ENCODE data around the gene UBE2J2.
"Not testable (repeated sequence)": the region's sequence is repeated elsewhere in the genome, so short reads cannot be mapped to it uniquely, and the experiment has no call there.

UBE2J2 gene

GRCh38 chr1:1273512-1274298, at the start of gene UBE2J2:
TSS of gene UBE2J2 (minus strand) at chr1:1273854. CDS start at chr1:1267992, 5,862 bp downstream.
- Mint-ChIP-seq H3K27me3 (no peaks in the 10 kb centered on the region), H3K9me3 (no peaks in the 10 kb centered on the region), H3K36me3 (no peaks in the 10 kb centered on the region), H3K27ac (peak within 1 kb of the TSS; percentile 63), H3K4me1 (peaks cover 25% of the 10 kb centered on the region), H3K4me3 (peak within 1 kb of the TSS; percentile 84)
- DNase-seq (ENCODE audit: low spot score in 2 of 2) (peak; percentile 81 to 85), ATAC-seq (ENCODE audit: low read depth) (peak; percentile 98)

GRCh38 chr1:1322952-1323351, 49.3 kb upstream of the UBE2J2 start:
- Mint-ChIP-seq H3K4me3 (peak overlapping the region; percentile 88), H3K4me1 (peaks cover 12% of the 10 kb centered on the region), H3K36me3 (peaks cover 4% of the 10 kb centered on the region), H3K9me3 (no peaks in the 10 kb centered on the region), H3K27me3 (no peaks in the 10 kb centered on the region), H3K27ac (peak overlapping the region; percentile 55)
- no peak for ATAC-seq (ENCODE audit: low read depth)
- DNase-seq (ENCODE audit: low spot score in 2 of 2) = no peak

DNA sequence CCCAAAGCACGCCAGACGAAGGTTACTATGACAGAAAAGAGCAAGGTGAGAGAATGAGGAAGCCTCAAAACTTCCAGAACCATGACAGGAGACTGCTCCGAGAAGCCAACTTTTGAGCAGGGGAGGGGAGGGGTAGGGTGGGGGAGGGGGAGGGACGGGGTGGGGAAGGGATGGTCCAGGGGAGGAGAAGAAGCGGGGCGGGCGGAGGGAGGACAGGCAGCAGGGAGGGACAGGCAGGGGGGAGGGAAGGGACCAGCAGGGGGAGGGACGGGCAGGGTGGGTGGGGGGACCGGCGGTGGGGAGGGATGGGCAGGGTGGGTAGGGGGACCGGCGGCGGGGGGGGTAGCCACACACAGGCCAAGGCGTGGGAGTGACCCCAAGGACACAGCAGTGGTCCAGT, 48.8 kb upstream of the UBE2J2 start:
- no peaks in the 10 kb centered on the region for H3K9me3 Mint-ChIP-seq
- H3K4me1 Mint-ChIP-seq = peaks cover 12% of the 10 kb centered on the region
- H3K27me3 Mint-ChIP-seq = no peaks in the 10 kb centered on the region
- ATAC-seq (ENCODE audit: low read depth) = no peak
- DNase-seq (ENCODE audit: low spot score in 2 of 2) = no peak
- H3K27ac Mint-ChIP-seq = peak overlapping the region; percentile 55
- H3K4me3 Mint-ChIP-seq = peak overlapping the region; percentile 83
- H3K36me3 Mint-ChIP-seq = peaks cover 5% of the 10 kb centered on the region

GRCh38 chr1:1321477-1321876, 47.8 kb upstream of the UBE2J2 start:
- Mint-ChIP-seq H3K9me3 (no peaks in the 10 kb centered on the region), H3K4me1 (peaks cover 12% of the 10 kb centered on the region), H3K27me3 (no peaks in the 10 kb centered on the region), H3K36me3 (peaks cover 7% of the 10 kb centered on the region), H3K4me3 (no peak overlapping the region), H3K27ac (no peak overlapping the region)
- DNase-seq (ENCODE audit: low spot score in 2 of 2) (no peak), ATAC-seq (ENCODE audit: low read depth) (no peak)

DNA sequence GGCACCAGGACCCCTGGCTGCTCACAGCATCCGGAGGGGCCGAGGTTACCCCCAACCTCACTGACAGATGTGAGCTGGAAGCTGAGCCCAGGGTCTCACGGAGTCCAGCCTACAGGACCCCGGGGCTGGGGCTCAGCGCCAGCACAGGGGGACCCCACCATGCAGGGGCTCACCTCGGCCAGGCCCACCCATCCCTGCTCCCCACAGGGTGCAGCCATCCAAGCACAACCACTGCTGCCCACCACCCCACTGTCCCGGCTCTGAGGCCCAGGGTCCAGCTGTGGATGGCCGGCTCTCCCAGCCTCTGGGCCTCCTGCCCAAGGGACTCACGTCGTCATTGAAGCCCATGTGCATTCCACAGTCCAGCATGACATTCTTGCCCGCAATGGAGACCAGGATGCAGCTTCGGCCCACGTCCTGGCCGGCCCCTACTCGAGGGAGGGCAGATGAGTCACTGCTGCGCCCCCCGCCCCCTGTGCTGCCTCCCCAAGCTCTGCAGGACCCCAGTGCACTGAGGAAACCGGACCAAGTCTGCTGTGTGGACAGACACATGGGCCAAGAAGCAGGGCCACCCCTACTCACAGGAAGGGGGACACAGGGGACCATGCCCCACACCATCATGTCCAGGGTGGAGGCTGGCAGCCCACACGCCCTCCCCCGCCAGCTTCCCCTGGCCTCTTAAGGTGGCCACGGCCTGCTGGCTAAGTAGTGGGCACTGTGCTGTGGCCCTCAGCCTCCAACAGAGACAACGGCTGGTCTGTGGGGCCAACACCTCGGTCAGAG, 47.2 kb upstream of the UBE2J2 start:
- no peak overlapping the region for H3K27ac Mint-ChIP-seq

GRCh38 chr1:1319646-1319941, 45.9 kb upstream of the UBE2J2 start:
- no peak for ATAC-seq (ENCODE audit: low read depth)
- DNase-seq (ENCODE audit: low spot score in 2 of 2) = no peak
- no peak overlapping the region for H3K27ac Mint-ChIP-seq
- H3K4me1 Mint-ChIP-seq = peaks cover 10% of the 10 kb centered on the region
- peaks cover 10% of the 10 kb centered on the region for H3K36me3 Mint-ChIP-seq
- H3K4me3 Mint-ChIP-seq = no peak overlapping the region
- no peaks in the 10 kb centered on the region for H3K27me3 Mint-ChIP-seq
- H3K9me3 Mint-ChIP-seq = no peaks in the 10 kb centered on the region

More for the DNA sequence above, 47.2 kb upstream of the UBE2J2 start:
- peaks cover 7% of the 10 kb centered on the region for H3K36me3 Mint-ChIP-seq
- no peaks in the 10 kb centered on the region for H3K9me3 Mint-ChIP-seq
- no peaks in the 10 kb centered on the region for H3K27me3 Mint-ChIP-seq
- ATAC-seq (ENCODE audit: low read depth) (no peak), DNase-seq (ENCODE audit: low spot score in 2 of 2) (no peak)
- H3K4me3 Mint-ChIP-seq = no peak overlapping the region
- H3K4me1 Mint-ChIP-seq = peaks cover 10% of the 10 kb centered on the region

- H3K9me3 Mint-ChIP-seq = no peaks in the 10 kb centered on the region
- DNase-seq (ENCODE audit: low spot score in 2 of 2) (no peak), ATAC-seq (ENCODE audit: low read depth) (no peak)
- H3K4me1 Mint-ChIP-seq = peaks cover 10% of the 10 kb centered on the region
- peaks cover 10% of the 10 kb centered on the region for H3K36me3 Mint-ChIP-seq
- no peak overlapping the region for H3K4me3 Mint-ChIP-seq
- H3K27me3 Mint-ChIP-seq = no peaks in the 10 kb centered on the region
- no peak overlapping the region for H3K27ac Mint-ChIP-seq
Observed at GRCh38 chr1:1318777-1319645, 45.4 kb upstream of the UBE2J2 start.

DNA sequence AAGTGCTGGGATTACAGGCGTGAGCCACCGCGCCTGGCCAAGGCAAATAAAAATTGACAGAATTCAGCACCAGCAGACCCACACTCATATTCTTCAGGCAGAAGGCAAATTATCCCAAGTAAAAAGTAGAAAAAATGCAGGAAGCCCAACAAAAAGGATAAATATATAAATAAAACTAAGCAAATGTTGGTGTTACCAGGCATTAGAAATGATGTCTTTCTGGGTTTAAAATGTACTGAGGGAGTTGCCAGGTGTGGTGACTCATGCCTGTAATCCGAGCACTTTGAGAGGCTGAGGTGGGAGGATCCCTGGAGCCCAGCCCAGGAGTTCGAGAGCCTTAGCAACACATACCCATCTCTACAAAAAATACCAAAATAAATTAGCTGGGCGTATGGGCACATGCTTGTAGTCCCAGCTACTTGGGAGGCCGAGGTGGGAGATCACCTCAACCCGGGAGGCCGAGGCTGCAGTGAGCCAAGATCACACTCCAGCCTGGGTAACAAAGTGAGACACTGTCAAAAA, 44.5 kb upstream of the UBE2J2 start:
- Mint-ChIP-seq H3K36me3 (peaks cover 12% of the 10 kb centered on the region), H3K9me3 (no peaks in the 10 kb centered on the region), H3K4me3 (no peak overlapping the region), H3K27ac (no peak overlapping the region), H3K4me1 (peaks cover 5% of the 10 kb centered on the region), H3K27me3 (no peaks in the 10 kb centered on the region)
- no peak for DNase-seq (ENCODE audit: low spot score in 2 of 2)
- ATAC-seq (ENCODE audit: low read depth) = no peak

GRCh38 chr1:1317420-1317819, 43.8 kb upstream of the UBE2J2 start:
- H3K36me3 Mint-ChIP-seq = peaks cover 12% of the 10 kb centered on the region
- H3K4me3 Mint-ChIP-seq = no peak overlapping the region

DNA sequence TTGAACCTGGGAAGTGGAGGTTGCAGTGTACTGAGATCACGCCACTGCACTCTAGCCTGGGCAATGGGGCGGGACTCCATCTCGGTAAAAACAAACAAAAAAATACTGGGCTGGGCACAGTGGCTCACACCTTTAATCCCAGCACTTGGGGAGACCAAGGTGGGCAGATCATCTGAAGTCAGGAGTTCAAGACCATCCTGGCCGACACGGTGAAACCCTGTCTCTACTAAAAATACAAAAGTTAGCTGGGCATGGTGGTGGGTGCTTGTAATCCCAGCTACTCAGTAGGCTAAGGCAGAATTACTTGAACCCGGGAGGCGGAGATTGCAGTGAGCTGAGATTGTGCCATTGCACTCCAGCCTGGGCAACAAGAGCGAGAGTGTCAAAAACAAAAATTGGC, 42.5 kb upstream of the UBE2J2 start:
- not testable (repeated sequence) for H3K4me3 Mint-ChIP-seq; ATAC-seq (ENCODE audit: low read depth); H3K27me3 Mint-ChIP-seq; H3K9me3 Mint-ChIP-seq; DNase-seq (ENCODE audit: low spot score in 2 of 2); H3K27ac Mint-ChIP-seq; H3K4me1 Mint-ChIP-seq; H3K36me3 Mint-ChIP-seq

More at GRCh38 chr1:1317420-1317819, 43.8 kb upstream of the UBE2J2 start:
- Mint-ChIP-seq H3K4me1 (peaks cover 4% of the 10 kb centered on the region), H3K27me3 (no peaks in the 10 kb centered on the region), H3K27ac (no peak overlapping the region), H3K9me3 (no peaks in the 10 kb centered on the region)
- ATAC-seq (ENCODE audit: low read depth) (no peak), DNase-seq (ENCODE audit: low spot score in 2 of 2) (no peak)

DNA sequence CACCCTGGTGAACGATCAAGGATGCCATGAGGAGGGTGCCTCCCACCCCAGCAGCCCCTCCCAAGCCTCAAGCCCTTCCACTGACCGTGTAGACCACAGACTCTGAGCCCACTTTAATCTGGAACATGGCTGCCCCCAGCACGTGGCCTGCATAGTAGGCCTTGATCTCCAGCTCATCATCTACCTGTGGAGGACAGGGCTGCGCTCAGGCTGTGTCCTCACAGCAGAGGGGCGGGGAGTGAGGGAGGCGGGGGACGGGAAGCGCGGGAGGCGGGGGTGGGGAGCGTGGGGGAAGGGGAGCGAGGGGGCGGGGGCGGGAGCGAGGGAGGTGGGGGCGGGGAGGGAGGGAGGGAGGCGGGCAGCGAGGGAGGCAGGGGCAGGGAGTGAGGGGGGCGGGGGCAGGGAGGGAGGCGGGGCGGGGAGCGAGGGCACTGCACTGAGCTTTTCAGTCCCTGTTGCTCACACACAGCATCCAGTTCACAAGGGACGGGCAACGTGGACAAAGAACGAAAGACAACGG, 41.8 kb upstream of the UBE2J2 start:
- ATAC-seq (ENCODE audit: low read depth) (no peak), DNase-seq (ENCODE audit: low spot score in 2 of 2) (no peak)
- Mint-ChIP-seq H3K27me3 (no peaks in the 10 kb centered on the region), H3K4me3 (no peak overlapping the region), H3K27ac (no peak overlapping the region), H3K36me3 (peaks cover 9% of the 10 kb centered on the region), H3K9me3 (no peaks in the 10 kb centered on the region), H3K4me1 (no peaks in the 10 kb centered on the region)

DNA sequence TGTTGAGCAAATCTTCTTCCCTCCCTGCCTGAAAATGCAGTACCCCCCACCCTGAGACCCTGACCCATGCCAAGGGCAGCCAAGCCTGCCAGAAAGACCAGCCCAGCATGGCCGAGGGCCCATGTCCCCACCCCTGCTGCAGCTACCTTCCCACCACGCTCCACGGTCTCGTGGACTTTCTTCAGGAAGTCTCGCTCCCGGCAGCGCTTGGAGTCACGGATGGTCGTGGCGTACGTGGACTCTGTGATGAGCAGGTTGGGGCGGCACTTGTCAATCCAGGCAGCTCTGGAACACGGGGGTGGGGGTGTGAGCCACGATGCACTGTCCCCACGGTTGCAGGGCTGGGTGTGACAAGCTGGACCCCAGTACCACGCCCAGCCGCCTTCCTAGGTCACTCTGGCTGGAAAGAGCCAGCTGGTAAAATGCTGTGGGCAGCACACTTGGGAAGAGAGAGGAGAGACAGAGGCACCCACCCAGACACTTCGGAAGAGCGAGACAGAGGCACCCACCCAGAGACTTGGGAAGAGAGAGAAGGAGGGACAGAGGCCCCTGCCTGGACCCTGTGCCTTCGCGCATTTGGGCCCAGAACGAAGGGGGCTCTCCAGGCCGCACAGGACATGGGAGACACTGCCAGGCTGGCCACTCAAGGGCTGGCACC, 41.2 kb upstream of the UBE2J2 start:
- H3K9me3 Mint-ChIP-seq = no peaks in the 10 kb centered on the region
- peaks cover 9% of the 10 kb centered on the region for H3K36me3 Mint-ChIP-seq
- H3K27ac Mint-ChIP-seq = no peak overlapping the region
- DNase-seq (ENCODE audit: low spot score in 2 of 2) (no peak), ATAC-seq (ENCODE audit: low read depth) (no peak)
- no peaks in the 10 kb centered on the region for H3K4me1 Mint-ChIP-seq
- H3K4me3 Mint-ChIP-seq = no peak overlapping the region
- H3K27me3 Mint-ChIP-seq = no peaks in the 10 kb centered on the region

- Mint-ChIP-seq H3K9me3 (no peaks in the 10 kb centered on the region), H3K4me3 (no peak overlapping the region), H3K27ac (no peak overlapping the region), H3K27me3 (no peaks in the 10 kb centered on the region), H3K4me1 (no peaks in the 10 kb centered on the region), H3K36me3 (peaks cover 7% of the 10 kb centered on the region)
- no peak for DNase-seq (ENCODE audit: low spot score in 2 of 2)
- no peak for ATAC-seq (ENCODE audit: low read depth)
Observed at GRCh38 chr1:1314237-1314586, 40.6 kb upstream of the UBE2J2 start.

Data from memory B cell (primary cell).